Inflammatory macrophage treated with lipopolysaccharide for 1 hour (primary cell): ENCODE results near the gene CDH4.

Experiments used
- DNase-seq, 2 donors: peaks; one replicate each; pipeline ENCODE4 v3.0.0-alpha.2; 2020 to 2022

The CDH4 gene

GRCh38 chr20:61661583-61661982 lies 409.5 kb downstream of the CDH4 start:
- no peak for DNase-seq

- no peak for DNase-seq
These were observed 410.3 kb downstream of the CDH4 start for GRCh38 chr20:61662226-61662967.

GRCh38 chr20:61662968-61663331 lies 410.9 kb downstream of the CDH4 start:
- no peak for DNase-seq

- DNase-seq: no peak
These were observed 411.7 kb downstream of the CDH4 start for GRCh38 chr20:61663521-61664425.

- DNase-seq: no peak
These were observed 412.7 kb downstream of the CDH4 start for GRCh38 chr20:61664556-61665320.

- DNase-seq: no peak
These were observed 413.7 kb downstream of the CDH4 start for GRCh38 chr20:61665528-61666470.

GRCh38 chr20:61666471-61666832 lies 414.4 kb downstream of the CDH4 start:
- no peak for DNase-seq

GRCh38 chr20:61667056-61667792 lies 415.2 kb downstream of the CDH4 start:
- DNase-seq: no peak

GRCh38 chr20:61668065-61668650 lies 416.1 kb downstream of the CDH4 start:
- DNase-seq: no peak

GRCh38 chr20:61668771-61669503 lies 416.9 kb downstream of the CDH4 start:
- DNase-seq: no peak

- no peak for DNase-seq
These were observed 418.2 kb downstream of the CDH4 start for GRCh38 chr20:61670274-61670673.

- DNase-seq: no peak
These were observed 419.5 kb downstream of the CDH4 start for GRCh38 chr20:61671559-61671958.

GRCh38 chr20:61673152-61673847 lies 421.2 kb downstream of the CDH4 start:
- no peak for DNase-seq

- no peak for DNase-seq
These were observed 422.1 kb downstream of the CDH4 start for GRCh38 chr20:61674121-61674520.

GRCh38 chr20:61674688-61675087 lies 422.6 kb downstream of the CDH4 start:
- DNase-seq: no peak

- DNase-seq: no peak
These were observed 425.9 kb downstream of the CDH4 start for GRCh38 chr20:61677928-61678327.

GRCh38 chr20:61678437-61678836 lies 426.4 kb downstream of the CDH4 start:
- DNase-seq: no peak

- DNase-seq: no peak
These were observed 427.4 kb downstream of the CDH4 start for GRCh38 chr20:61679473-61679872.

- no peak for DNase-seq
These were observed 428.0 kb downstream of the CDH4 start for GRCh38 chr20:61680096-61680495.
